ENCODE measurements around the gene MCU. TPM values are rescaled to one million over a fixed set of nuclear protein-coding genes. Genes with fewer than 3 reads are reported as not detected.
"Not testable (repeated sequence)": the region's sequence is repeated elsewhere in the genome, so short reads cannot be mapped to it uniquely, and the experiment has no call there.

Gene MCU
- polyA plus RNA-seq, 2 donors = 17.8 to 36.0 TPM

DNA sequence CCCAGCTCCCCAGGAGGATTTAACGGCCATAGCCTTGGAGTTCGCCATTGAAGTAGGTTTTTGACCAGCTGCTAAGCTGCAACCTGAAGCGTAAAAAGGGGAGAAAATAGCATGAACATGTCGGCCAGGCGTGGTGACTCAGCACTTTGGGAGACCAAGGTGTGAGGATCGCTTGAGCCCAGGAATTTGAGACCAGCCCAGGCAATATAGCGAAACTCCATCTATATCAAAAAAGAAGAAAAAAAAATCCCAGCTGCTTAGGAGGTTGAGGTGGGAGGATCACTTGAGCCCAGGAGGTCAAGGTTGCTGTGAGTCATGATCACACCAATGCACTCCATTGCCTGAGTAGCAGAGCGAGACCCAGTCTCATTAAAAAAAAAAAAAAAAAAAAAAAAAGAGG is 32.2 kb upstream of the MCU start:
- no peak overlapping the region for H3K27ac ChIP-seq (ENCODE audit: low read depth in 2 of 2, low read length in 1 of 2)
- no peaks in the 10 kb centered on the region for H3K27me3 ChIP-seq (ENCODE audit: control insufficient read depth in 1 of 2, insufficient read depth in 2 of 2, low read length in 2 of 2)
- 94 to 95% methylated on average over 8 of the region's 8 CpGs for WGBS, 2 donors
- H3K4me1 ChIP-seq (ENCODE audit: control insufficient read depth in 2 of 2, insufficient read depth in 2 of 2, low read length in 1 of 2) = no peaks in the 10 kb centered on the region
- H3K36me3 ChIP-seq (ENCODE audit: control insufficient read depth in 2 of 2, insufficient read depth in 2 of 2, low read length in 1 of 2) = no peaks in the 10 kb centered on the region
- H3K4me3 ChIP-seq (ENCODE audit: low read depth in 1 of 2, low read length in 2 of 2) = no peak overlapping the region
- peaks cover 0 to 2% of the 10 kb centered on the region in 2 donors for H3K9me3 ChIP-seq (ENCODE audit: control insufficient read depth in 2 of 2, insufficient read depth in 1 of 2, low read depth in 1 of 2, low read length in 1 of 2)

DNA sequence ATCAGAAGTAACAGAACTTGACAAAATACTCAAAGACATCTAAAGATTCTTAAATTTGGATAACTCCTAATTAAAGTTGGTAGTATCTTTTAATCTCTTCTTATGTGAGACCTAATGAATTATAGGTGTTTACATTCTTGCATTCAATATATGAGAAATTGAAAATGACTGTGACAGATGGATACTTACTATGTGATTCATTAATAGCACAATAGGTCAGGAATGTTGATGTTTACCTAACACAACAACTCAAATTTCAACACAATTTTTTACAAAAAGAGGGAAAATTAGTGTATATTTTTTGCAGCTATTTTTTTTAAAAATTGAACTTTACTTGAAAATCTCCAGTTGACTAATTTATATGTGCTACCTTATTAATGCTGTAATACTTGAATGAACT is 31.7 kb upstream of the MCU start:
- H3K4me3 ChIP-seq (ENCODE audit: low read depth in 1 of 2, low read length in 2 of 2) = no peak overlapping the region
- no peaks in the 10 kb centered on the region for H3K27me3 ChIP-seq (ENCODE audit: control insufficient read depth in 1 of 2, insufficient read depth in 2 of 2, low read length in 2 of 2)

DNA sequence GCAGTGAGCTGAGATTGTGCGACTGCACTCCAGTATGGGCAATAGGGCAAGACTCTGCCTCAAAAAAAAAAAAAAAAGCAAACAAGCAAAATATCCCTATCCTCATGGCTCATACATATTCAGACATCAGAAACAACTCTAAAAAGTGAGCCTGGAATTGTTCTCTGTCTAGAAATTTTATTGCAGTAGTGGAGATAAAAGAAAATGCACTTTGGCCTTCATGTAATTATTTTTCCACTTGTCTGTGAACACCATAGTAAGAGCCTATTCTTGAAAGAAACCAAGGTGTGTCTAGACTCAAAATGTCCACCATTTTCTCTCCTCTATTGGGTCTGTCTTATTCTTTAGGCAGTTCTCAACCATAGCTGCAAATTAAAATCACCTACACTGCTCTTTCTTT is 30.5 kb upstream of the MCU start:
- WGBS, 2 donors = 83 to 100% methylated on average over 1 of the region's 1 CpG
- H3K27me3 ChIP-seq (ENCODE audit: control insufficient read depth in 1 of 2, insufficient read depth in 2 of 2, low read length in 2 of 2) = no peaks in the 10 kb centered on the region
- H3K27ac ChIP-seq (ENCODE audit: low read depth in 2 of 2, low read length in 1 of 2) = no peak overlapping the region
- H3K9me3 ChIP-seq (ENCODE audit: control insufficient read depth in 2 of 2, insufficient read depth in 1 of 2, low read depth in 1 of 2, low read length in 1 of 2) = peaks cover 0 to 2% of the 10 kb centered on the region in 2 donors
- no peak overlapping the region for H3K4me3 ChIP-seq (ENCODE audit: low read depth in 1 of 2, low read length in 2 of 2)
- no peaks in the 10 kb centered on the region for H3K36me3 ChIP-seq (ENCODE audit: control insufficient read depth in 2 of 2, insufficient read depth in 2 of 2, low read length in 1 of 2)
- H3K4me1 ChIP-seq (ENCODE audit: control insufficient read depth in 2 of 2, insufficient read depth in 2 of 2, low read length in 1 of 2) = no peaks in the 10 kb centered on the region

More for the DNA sequence above, 31.7 kb upstream of the MCU start:
- peaks cover 0 to 2% of the 10 kb centered on the region in 2 donors for H3K9me3 ChIP-seq (ENCODE audit: control insufficient read depth in 2 of 2, insufficient read depth in 1 of 2, low read depth in 1 of 2, low read length in 1 of 2)
- no peak overlapping the region for H3K27ac ChIP-seq (ENCODE audit: low read depth in 2 of 2, low read length in 1 of 2)
- no peaks in the 10 kb centered on the region for H3K36me3 ChIP-seq (ENCODE audit: control insufficient read depth in 2 of 2, insufficient read depth in 2 of 2, low read length in 1 of 2)
- no peaks in the 10 kb centered on the region for H3K4me1 ChIP-seq (ENCODE audit: control insufficient read depth in 2 of 2, insufficient read depth in 2 of 2, low read length in 1 of 2)

DNA sequence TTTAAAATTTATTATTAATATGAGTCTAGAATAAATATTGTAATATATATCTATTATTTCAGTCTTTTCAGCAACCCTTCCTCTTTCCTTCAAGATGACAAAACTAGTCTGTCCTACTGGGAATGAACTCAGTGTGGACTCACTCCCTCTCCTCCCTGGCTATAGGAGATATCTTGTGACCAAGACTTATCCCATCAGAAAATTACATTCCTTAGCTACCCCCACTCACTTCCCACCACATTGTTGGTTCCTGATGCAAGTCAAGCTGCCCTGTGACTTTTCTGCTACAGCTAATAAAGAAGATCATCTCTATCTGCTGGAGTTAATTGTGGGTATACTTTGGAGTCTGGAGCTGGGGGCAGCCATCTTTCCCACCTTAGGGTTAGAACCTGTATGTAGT is 28.0 kb upstream of the MCU start:
- Histone ChIP-seq H3K27ac (ENCODE audit: low read depth in 2 of 2, low read length in 1 of 2) (no peak overlapping the region), H3K36me3 (ENCODE audit: control insufficient read depth in 2 of 2, insufficient read depth in 2 of 2, low read length in 1 of 2) (no peaks in the 10 kb centered on the region), H3K27me3 (ENCODE audit: control insufficient read depth in 1 of 2, insufficient read depth in 2 of 2, low read length in 2 of 2) (no peaks in the 10 kb centered on the region), H3K4me3 (ENCODE audit: low read depth in 1 of 2, low read length in 2 of 2) (no peak overlapping the region), H3K9me3 (ENCODE audit: control insufficient read depth in 2 of 2, insufficient read depth in 1 of 2, low read depth in 1 of 2, low read length in 1 of 2) (peaks cover 0 to 2% of the 10 kb centered on the region in 2 donors), H3K4me1 (ENCODE audit: control insufficient read depth in 2 of 2, insufficient read depth in 2 of 2, low read length in 1 of 2) (no peaks in the 10 kb centered on the region)

DNA sequence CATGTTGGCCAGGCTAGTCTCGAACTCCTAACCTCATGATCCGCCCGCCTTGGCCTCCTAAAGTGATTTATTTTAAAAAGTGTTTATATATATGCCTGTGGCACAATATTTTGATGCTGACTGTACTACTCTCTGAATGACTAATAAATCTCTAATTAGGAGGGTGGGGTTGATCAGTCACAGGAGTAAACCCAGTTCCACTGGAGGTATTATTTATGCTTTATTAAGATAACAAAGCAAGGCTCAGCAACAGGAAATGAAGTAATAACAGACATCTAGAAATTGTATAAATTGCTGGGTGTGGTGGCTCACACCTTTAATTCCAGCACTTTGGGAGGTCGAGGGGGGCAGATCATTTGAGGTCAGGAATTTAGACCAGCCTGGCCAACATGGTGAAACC is 26.0 kb upstream of the MCU start:
- H3K4me3 ChIP-seq (ENCODE audit: low read depth in 1 of 2, low read length in 2 of 2) = no peak overlapping the region
- no peaks in the 10 kb centered on the region for H3K27me3 ChIP-seq (ENCODE audit: control insufficient read depth in 1 of 2, insufficient read depth in 2 of 2, low read length in 2 of 2)
- H3K4me1 ChIP-seq (ENCODE audit: control insufficient read depth in 2 of 2, insufficient read depth in 2 of 2, low read length in 1 of 2) = no peaks in the 10 kb centered on the region
- no peak overlapping the region for H3K27ac ChIP-seq (ENCODE audit: low read depth in 2 of 2, low read length in 1 of 2)
- peaks cover 0 to 2% of the 10 kb centered on the region in 2 donors for H3K9me3 ChIP-seq (ENCODE audit: control insufficient read depth in 2 of 2, insufficient read depth in 1 of 2, low read depth in 1 of 2, low read length in 1 of 2)
- H3K36me3 ChIP-seq (ENCODE audit: control insufficient read depth in 2 of 2, insufficient read depth in 2 of 2, low read length in 1 of 2) = no peaks in the 10 kb centered on the region
- WGBS, 2 donors = 65 to 67% methylated on average over 4 of the region's 4 CpGs

DNA sequence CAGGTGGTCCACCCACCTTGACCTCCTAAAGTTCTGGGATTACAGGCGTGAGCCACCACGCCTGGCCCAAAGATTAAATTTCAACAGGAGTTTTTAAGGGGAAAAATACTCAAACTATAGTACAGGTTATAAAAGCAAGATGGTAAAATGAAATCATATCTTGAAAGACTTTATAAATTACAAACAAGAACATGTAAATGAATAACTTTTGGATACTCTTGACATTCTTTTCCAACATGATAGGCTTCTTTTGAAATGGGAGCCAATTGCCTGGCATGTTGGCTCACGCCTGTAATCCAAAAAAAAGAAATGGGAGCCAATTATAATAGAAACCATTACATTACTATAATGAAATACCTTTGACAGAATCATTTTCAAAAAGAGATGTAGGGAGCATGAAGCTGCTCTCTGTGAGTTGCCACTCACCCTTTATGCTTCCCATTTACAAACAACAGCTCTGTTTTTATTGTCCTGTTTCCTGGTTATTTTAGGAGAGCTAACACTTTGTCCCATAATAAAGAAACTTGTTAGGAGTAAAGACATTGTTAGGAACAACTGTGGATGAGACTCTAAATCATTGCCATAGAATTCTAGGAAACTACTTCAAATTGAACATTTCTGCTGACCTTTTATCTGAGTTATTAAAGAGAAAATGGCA is 24.6 kb upstream of the MCU start:
- Histone ChIP-seq H3K27me3 (ENCODE audit: control insufficient read depth in 1 of 2, insufficient read depth in 2 of 2, low read length in 2 of 2) (no peaks in the 10 kb centered on the region), H3K27ac (ENCODE audit: low read depth in 2 of 2, low read length in 1 of 2) (no peak overlapping the region), H3K4me1 (ENCODE audit: control insufficient read depth in 2 of 2, insufficient read depth in 2 of 2, low read length in 1 of 2) (no peaks in the 10 kb centered on the region), H3K4me3 (ENCODE audit: low read depth in 1 of 2, low read length in 2 of 2) (no peak overlapping the region), H3K9me3 (ENCODE audit: control insufficient read depth in 2 of 2, insufficient read depth in 1 of 2, low read depth in 1 of 2, low read length in 1 of 2) (no peaks in the 10 kb centered on the region), H3K36me3 (ENCODE audit: control insufficient read depth in 2 of 2, insufficient read depth in 2 of 2, low read length in 1 of 2) (no peaks in the 10 kb centered on the region)
- WGBS, 2 donors = 78 to 84% methylated on average over 3 of the region's 3 CpGs

DNA sequence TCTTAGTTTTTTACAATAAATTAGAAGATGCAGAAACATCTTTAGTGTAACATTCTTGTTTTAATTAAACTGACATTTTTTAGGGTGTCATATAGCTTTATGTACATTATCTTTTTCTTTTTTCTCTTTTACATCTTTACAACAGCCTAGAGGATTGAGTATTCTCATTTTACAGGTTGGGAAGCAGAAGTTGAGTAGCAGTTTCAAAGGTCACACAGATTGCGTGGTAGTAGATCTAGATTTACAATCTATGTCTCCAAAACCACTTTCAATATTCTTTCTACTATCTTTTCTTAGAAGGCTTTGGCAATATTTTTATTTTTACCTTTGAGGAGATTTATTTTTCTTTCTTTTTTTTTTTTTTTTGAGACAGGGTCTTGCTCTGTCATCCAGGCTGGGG is 18.7 kb upstream of the MCU start:
- Histone ChIP-seq H3K36me3 (ENCODE audit: control insufficient read depth in 2 of 2, insufficient read depth in 2 of 2, low read length in 1 of 2) (no peaks in the 10 kb centered on the region), H3K4me1 (ENCODE audit: control insufficient read depth in 2 of 2, insufficient read depth in 2 of 2, low read length in 1 of 2) (no peaks in the 10 kb centered on the region), H3K27me3 (ENCODE audit: control insufficient read depth in 1 of 2, insufficient read depth in 2 of 2, low read length in 2 of 2) (no peaks in the 10 kb centered on the region), H3K27ac (ENCODE audit: low read depth in 2 of 2, low read length in 1 of 2) (no peak overlapping the region), H3K4me3 (ENCODE audit: low read depth in 1 of 2, low read length in 2 of 2) (no peak overlapping the region), H3K9me3 (ENCODE audit: control insufficient read depth in 2 of 2, insufficient read depth in 1 of 2, low read depth in 1 of 2, low read length in 1 of 2) (no peaks in the 10 kb centered on the region)
- 77 to 92% methylated on average over 1 of the region's 1 CpG for WGBS, 2 donors

DNA sequence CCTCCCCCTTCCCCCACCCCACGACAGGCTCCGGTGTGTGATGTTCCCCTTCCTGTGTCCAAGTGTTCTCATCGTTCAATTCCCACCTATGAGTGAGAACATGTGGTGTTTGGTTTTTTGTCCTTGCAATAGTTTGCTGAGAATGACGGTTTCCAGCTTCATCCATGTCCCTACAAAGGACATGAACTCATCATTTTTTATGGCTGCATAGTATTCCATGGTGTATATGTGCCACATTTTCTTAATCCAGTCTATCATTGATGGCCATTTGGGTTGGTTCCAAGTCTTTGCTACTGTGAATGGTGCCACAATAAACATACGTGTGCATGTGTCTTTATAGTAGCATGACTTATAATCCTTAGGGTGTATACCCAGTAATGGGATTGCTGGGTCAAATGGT is 17.8 kb upstream of the MCU start:
- not testable (repeated sequence) for H3K27ac ChIP-seq (ENCODE audit: low read depth in 2 of 2, low read length in 1 of 2); H3K4me3 ChIP-seq (ENCODE audit: low read depth in 1 of 2, low read length in 2 of 2); H3K36me3 ChIP-seq (ENCODE audit: control insufficient read depth in 2 of 2, insufficient read depth in 2 of 2, low read length in 1 of 2); H3K27me3 ChIP-seq (ENCODE audit: control insufficient read depth in 1 of 2, insufficient read depth in 2 of 2, low read length in 2 of 2); H3K9me3 ChIP-seq (ENCODE audit: control insufficient read depth in 2 of 2, insufficient read depth in 1 of 2, low read depth in 1 of 2, low read length in 1 of 2); H3K4me1 ChIP-seq (ENCODE audit: control insufficient read depth in 2 of 2, insufficient read depth in 2 of 2, low read length in 1 of 2)
- 90 to 93% methylated on average over 4 to 5 of the region's 5 CpGs for WGBS, 2 donors

DNA sequence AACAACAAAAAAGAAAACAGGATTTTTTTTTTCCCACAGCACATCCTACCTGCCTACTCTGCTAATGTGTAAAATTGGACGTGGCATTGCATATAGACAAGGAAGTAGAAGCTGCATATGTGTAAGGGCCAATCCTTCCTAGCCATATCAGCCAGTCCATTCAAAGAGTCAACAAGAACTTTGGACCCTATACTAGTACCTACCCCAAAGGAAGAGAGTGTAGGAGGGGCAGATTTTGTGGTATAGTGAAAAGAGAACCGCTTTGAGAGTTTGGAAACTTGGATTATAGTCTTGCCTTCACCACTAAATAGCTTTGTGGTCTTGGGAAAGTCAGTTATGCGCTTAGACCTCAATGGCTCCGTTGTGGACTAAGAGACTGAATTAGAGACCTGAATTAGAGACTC is 12.1 kb upstream of the MCU start:
- H3K36me3 ChIP-seq (ENCODE audit: control insufficient read depth in 2 of 2, insufficient read depth in 2 of 2, low read length in 1 of 2) = no peaks in the 10 kb centered on the region
- no peaks in the 10 kb centered on the region for H3K9me3 ChIP-seq (ENCODE audit: control insufficient read depth in 2 of 2, insufficient read depth in 1 of 2, low read depth in 1 of 2, low read length in 1 of 2)
- H3K27me3 ChIP-seq (ENCODE audit: control insufficient read depth in 1 of 2, insufficient read depth in 2 of 2, low read length in 2 of 2) = no peaks in the 10 kb centered on the region
- no peaks in the 10 kb centered on the region for H3K4me1 ChIP-seq (ENCODE audit: control insufficient read depth in 2 of 2, insufficient read depth in 2 of 2, low read length in 1 of 2)
- no peak overlapping the region for H3K4me3 ChIP-seq (ENCODE audit: low read depth in 1 of 2, low read length in 2 of 2)
- WGBS, 2 donors = 79 to 92% methylated on average over 4 of the region's 4 CpGs
- no peak overlapping the region for H3K27ac ChIP-seq (ENCODE audit: low read depth in 2 of 2, low read length in 1 of 2)

DNA sequence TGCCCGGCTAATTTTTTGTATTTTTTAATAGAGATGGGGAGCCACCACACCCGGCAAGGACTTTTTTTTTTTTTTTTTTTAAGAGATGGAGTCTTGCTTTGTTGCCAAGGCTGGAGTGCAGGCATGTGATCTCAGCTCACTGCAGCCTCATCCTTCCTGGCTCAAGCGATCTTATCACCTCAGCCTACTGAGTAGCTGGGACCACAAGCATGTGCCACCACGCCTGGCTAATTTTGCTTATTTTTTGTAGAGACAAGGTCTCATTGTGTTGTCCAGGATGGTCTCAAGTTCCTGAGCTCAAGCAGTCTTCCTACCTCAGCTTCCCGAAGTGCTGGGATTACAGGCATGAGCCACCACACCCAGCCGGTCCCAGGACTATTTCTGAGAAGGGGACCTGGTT is 9.3 kb upstream of the MCU start:
- WGBS, 2 donors = 72 to 76% methylated on average over 6 of the region's 6 CpGs
- Histone ChIP-seq H3K27ac (ENCODE audit: low read depth in 2 of 2, low read length in 1 of 2) (no peak overlapping the region), H3K9me3 (ENCODE audit: control insufficient read depth in 2 of 2, insufficient read depth in 1 of 2, low read depth in 1 of 2, low read length in 1 of 2) (no peaks in the 10 kb centered on the region), H3K27me3 (ENCODE audit: control insufficient read depth in 1 of 2, insufficient read depth in 2 of 2, low read length in 2 of 2) (no peaks in the 10 kb centered on the region), H3K4me1 (ENCODE audit: control insufficient read depth in 2 of 2, insufficient read depth in 2 of 2, low read length in 1 of 2) (no peaks in the 10 kb centered on the region), H3K36me3 (ENCODE audit: control insufficient read depth in 2 of 2, insufficient read depth in 2 of 2, low read length in 1 of 2) (no peaks in the 10 kb centered on the region), H3K4me3 (ENCODE audit: low read depth in 1 of 2, low read length in 2 of 2) (no peak overlapping the region)

Measured in esophagus (tissue), 2 donors.